Measurements from ENCODE around the gene NOS1.
A peak's percentile ranks its signal among the peaks of the same experiment; 100 is the strongest.

The NOS1 gene

GRCh38 chr12:117329756-117330155 lies 31.7 kb downstream of the NOS1 start:
- DNase-seq = no peak

- DNase-seq = peak; percentile 39
Observed at GRCh38 chr12:117328556-117329100, 32.8 kb downstream of the NOS1 start.

DNA sequence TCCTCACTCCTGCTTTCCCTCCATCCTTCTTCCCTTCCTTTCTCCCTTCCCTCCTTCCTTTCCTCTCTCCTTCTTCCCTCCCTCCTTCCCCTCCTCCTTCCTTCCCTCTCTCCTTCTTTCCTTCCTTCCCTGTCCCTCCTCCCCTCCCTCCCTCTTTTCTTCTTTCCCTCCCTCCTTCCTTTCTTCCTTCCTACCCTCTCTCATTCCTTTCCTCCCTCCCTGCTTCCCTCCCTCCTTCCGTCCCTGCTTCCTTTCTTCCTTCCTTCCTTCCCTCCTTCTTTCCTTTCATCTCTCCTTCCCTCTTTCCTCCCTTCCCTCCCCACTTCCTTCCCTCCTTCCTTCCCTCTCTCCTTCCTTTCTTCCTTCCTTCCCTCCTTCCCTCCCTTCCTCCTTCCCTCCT lies 39.0 kb downstream of the NOS1 start:
- DNase-seq = no peak

GRCh38 chr12:117321572-117321971 lies 39.9 kb downstream of the NOS1 start:
- DNase-seq = no peak

GRCh38 chr12:117318591-117318990 lies 42.8 kb downstream of the NOS1 start:
- DNase-seq = peak; percentile 79

- DNase-seq = no peak
Observed at GRCh38 chr12:117316336-117316735, 45.1 kb downstream of the NOS1 start.

DNA sequence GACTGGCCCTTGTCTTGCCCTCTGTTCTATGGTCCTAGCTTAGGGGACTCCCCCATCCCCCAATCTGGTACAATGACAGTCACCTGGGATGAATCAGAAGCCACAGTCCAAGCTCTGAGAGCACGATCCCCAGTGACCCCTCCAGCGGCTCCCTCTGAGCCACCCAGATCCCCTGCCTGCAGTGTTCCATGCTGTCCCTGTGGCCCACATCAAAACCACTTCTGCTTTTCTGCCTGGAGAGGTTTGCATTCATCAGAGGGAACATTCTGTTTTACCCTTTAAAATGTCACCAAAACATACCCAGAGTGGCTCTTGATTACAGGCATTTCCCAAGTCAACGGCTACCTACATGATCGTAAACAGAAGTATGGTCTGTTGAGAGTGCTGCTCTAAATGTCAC lies 47.5 kb downstream of the NOS1 start:
- DNase-seq = no peak

- no peak for DNase-seq
Observed at GRCh38 chr12:117312770-117313169, 48.7 kb downstream of the NOS1 start.

DNA sequence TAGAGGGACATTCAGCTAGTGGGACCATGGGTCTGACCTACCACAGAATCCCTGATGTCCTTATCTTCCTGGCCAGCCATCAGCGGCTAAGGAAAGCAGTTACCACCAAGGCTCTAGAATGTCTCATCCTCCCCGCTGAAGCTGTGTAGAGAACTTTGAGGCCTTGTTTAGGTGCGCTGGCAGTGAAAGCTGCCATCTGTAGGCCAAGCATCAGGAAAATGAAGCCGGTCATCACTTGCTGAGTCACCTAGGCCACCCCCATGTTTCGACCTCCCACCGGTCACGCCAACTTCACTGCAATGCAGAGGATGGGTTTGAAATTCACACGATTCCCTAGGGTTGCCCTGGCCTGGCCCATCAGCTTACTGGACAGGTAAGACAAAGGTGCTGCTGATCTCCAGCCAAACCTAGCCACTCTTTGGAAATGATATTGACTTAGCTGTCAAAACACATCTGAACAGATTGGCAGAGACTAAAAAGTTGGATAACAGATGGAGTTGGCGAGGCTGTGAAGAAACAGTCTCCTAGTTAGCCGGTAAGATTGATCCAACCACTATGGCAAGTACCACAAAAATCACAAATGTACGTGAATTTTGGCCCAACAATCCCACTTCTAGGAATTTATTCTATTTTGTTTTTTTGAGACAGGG lies 52.0 kb downstream of the NOS1 start:
- no peak for DNase-seq

DNA sequence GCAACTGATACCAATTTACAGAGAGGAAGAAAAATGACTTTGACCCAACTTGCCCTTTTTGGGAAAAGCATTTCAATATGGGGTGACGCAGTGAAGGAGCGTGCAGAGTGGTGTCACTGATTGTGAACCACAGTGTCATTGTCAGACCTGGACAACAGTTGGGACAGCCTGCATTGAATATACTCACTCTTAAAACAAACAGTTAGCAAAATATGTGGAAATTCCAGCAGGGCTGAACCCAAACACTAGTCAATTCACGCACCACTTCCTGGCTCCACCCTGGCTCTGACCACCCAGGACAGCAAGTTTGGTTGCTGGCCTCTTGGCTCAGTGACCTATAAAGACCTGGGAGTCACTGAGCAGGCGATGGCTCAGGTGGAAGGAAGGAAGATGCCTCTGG lies 61.3 kb downstream of the NOS1 start:
- no peak for DNase-seq

DNA sequence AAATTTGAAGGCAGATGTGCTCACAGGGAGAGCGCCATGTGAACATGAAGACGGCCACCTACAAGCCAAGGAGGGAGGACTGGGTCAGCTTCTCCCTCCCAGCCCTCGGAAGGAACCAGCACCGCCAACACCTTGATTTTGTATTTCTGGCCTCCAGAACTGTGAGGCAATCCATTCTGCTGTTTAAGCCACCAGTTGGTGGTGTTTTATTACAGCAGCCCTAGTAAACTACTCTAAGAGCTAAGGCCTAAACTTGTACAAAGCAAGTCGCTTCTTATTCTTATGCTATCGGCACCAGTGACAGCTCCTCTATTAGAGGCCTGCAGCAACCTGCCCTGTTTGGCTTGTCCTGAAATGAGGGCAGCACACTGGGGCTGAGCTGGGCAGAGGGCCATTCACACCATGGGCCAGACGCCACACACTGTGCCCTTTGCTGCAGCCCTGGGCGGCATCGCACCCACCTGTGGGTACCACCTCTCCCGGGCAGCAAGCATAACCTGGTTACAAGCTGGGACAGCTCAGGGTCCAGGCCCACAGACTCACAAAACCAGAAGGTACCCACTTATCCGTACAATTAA lies 62.7 kb downstream of the NOS1 start:
- no peak for DNase-seq

GRCh38 chr12:117298191-117298590 lies 63.2 kb downstream of the NOS1 start:
- DNase-seq = no peak

DNA sequence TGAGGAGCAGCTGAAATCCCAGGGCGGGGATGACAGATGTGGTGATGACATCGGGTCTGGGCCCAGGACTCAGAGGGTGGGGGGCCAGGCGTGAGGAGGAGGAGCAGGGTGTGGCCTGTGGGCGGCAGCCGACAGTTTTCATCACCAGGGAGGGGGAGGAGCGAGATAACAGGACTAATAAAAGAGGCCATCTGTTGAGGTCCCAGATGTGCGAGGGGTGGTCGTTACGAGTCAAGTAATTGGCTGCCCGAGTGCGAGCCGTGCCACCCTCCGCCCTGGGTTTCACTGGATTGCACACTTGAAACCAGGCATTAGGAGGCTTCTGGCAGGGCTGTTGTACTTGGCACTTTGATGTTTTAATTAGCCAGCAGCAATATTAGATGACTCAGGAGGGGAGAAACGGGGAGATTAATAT lies 67.2 kb downstream of the NOS1 start:
- no peak for DNase-seq

DNA sequence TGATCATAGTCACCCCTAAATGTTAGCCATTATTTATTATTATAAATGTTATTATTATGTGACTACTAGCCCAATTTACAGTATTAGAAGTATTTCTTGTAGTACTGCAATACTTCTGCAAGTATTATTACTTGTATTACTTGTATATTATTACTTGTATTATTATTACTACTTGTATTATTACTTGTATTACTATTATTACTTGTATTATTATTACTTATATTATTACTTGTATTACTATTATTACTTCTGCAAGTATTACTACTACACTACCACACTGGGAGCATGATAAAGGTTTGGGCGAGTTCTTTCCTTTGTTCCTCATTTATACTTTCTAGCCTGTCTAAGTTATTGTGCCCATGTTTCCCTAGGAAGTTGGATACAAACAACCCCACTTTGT lies 67.9 kb downstream of the NOS1 start:
- DNase-seq = no peak

GRCh38 chr12:117292688-117293087 lies 68.7 kb downstream of the NOS1 start:
- no peak for DNase-seq

GRCh38 chr12:117284140-117284539 lies 77.3 kb downstream of the NOS1 start:
- DNase-seq = no peak

GRCh38 chr12:117282490-117282889 lies 78.9 kb downstream of the NOS1 start:
- no peak for DNase-seq

GRCh38 chr12:117280019-117280680 lies 81.3 kb downstream of the NOS1 start:
- no peak for DNase-seq

- peak; percentile 59 for DNase-seq
Observed at GRCh38 chr12:117279606-117280005, 81.8 kb downstream of the NOS1 start.

- no peak for DNase-seq
Observed at GRCh38 chr12:117277875-117278274, 83.6 kb downstream of the NOS1 start.

GRCh38 chr12:117273091-117273490 lies 88.3 kb downstream of the NOS1 start:
- no peak for DNase-seq

DNA sequence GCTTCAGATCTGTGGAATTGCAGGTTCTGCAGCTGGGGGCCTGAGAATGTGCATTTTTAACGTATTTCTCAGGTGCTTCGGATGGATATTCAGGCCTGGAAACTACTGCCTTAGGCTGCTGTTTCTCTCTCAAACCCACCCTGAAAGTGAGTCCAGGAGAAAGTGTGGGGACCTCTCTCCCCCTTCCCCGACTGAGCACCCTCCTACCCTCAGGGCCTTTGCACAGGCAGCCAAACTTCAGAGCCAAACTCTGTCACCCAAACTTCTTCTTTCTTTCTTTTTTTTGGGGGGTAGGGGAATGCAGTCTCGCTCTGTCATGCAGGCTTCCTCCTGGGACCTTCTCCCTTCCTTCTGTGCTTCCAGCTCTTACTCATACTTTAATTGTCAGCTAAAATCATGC lies 88.7 kb downstream of the NOS1 start:
- no peak for DNase-seq

GRCh38 chr12:117262749-117263148 lies 98.7 kb downstream of the NOS1 start:
- no peak for DNase-seq

DNA sequence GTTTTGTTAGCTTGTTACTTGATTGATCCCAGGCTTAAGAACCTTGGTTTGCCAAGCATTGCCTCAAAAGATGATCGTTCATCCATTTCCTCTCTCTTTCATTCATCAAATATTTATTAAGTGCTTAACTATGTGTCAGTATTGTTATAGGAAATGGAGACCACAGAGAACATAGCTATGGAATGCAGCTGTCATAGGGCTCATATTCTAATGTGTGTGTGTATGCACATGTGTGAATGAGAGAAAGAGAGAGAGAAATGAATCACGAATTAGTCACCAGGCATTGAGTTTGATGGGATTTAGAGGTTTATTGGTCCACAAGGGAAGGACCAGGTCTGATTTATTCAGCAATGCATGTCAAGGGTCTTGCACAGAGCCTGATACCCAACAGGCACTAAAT lies 100.2 kb downstream of the NOS1 start:
- DNase-seq = no peak
